Peyer's patch (tissue), 4 donors: ENCODE data around the gene ACACA. TPM values are rescaled to one million over a fixed set of nuclear protein-coding genes. Genes with fewer than 3 reads are reported as not detected.

Source experiments
- DNase-seq, 3 donors: peaks; one replicate each; pipeline ENCODE4 v3.0.0-alpha.2; 2017 to 2019
- H3K27ac ChIP-seq, 4 donors: fragments of 200-600 bp; sonication (generic); one replicate each; pipeline ENCODE4 v1.5.1; 2016 to 2019
- H3K27me3 ChIP-seq, 2 donors: fragments of 200-600 bp; sonication (generic); one replicate each; pipeline ENCODE4 v1.5.1; 2019
- H3K36me3 ChIP-seq, 3 donors: fragments of 200-600 bp; sonication (generic); one replicate each; pipeline ENCODE4 v1.5.1; 2016 to 2019
- H3K4me1 ChIP-seq, 4 donors: fragments of 200-600 bp; sonication (generic); one replicate each; pipeline ENCODE4 v1.5.1; 2016 to 2019
- H3K4me3 ChIP-seq, 4 donors: fragments of 200-600 bp; sonication (generic); 1 replicate in 3 of 4; 2 replicates in 1 of 4; pipeline ENCODE4 v1.5.1; 2016 to 2019; ENCODE audit warnings: mild to moderate bottlenecking in 1 of 4
- H3K9me3 ChIP-seq, 4 donors: fragments of 200-600 bp; sonication (generic); one replicate each; pipeline ENCODE4 v1.5.1; 2016 to 2019; ENCODE audit warnings: mild to moderate bottlenecking in 1 of 4
- POLR2A ChIP-seq, 2 donors: fragments of 450-650 bp; IDR thresholded peaks; one replicate each; pipeline ENCODE4 v1.5.1; 2017; ENCODE audit warnings: antibody characterized with exemption in 2 of 2, mild to moderate bottlenecking in 2 of 2, moderate library complexity in 2 of 2
- total RNA-seq, 4 donors: library from RNA; depleted of rRNA; stranded (reverse); fragments of >200 nt; gene quantifications; one replicate each; pipeline ENCODE4 v1.1.0, GENCODE V29; 2016
- TF ChIP-seq, protein P1 (sequence below), 6 experiments: fragments of 450-650 bp in 4 of 6; fragments of 200-600 bp in 2 of 6; sonication (generic) in 1 of 6; IDR thresholded peaks; one replicate each; pipeline ENCODE4 v1.5.1; 2017 to 2019; ENCODE audit warnings: antibody characterized with exemption in 6 of 6, mild to moderate bottlenecking in 3 of 6, moderate library complexity in 1 of 6

The ACACA gene
- total RNA-seq, 4 donors from 2014 or later, result 31.7 to 71.7 (median 43.0) TPM

DNA sequence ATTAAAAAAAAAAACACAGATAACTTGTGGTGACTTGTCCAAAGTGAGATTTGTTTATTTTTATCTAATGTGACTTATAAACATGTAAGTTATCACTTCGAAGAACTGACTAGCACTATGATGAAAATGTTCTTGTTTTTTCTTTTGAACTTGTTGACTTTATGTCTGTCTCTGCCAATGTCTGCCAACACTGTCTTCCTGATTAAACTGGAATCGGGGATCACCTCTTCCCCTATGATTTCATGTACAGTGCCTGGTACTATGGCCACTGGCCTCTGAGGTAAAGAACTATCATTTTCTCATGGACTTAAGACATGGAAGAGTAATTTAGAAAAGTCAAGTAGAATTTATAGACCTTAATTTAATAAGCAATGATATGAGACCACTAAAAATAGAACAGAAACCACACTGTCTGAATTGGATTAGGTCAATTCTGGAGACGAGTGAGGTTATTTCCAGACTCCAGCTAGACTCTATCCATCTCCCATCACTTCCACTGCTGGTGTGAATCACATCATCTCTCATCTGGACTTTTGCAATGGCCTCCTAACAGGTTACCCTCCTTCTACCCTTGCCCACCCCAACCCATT, 22.0 kb downstream of the ACACA start:
- Histone ChIP-seq H3K27me3 (no peaks in the 10 kb centered on the region), H3K36me3 (no peaks in the 10 kb centered on the region), H3K9me3 (no peaks in the 10 kb centered on the region), H3K4me3 (no peak overlapping the region), H3K4me1 (peaks cover 0 to 53% (median 0%) of the 10 kb centered on the region in 4 donors), H3K27ac (peak overlapping the region in 3 of 4 donors; percentile 21 to 75 (median 66))
- no peak for DNase-seq
- TF ChIP-seq, protein P1, sequence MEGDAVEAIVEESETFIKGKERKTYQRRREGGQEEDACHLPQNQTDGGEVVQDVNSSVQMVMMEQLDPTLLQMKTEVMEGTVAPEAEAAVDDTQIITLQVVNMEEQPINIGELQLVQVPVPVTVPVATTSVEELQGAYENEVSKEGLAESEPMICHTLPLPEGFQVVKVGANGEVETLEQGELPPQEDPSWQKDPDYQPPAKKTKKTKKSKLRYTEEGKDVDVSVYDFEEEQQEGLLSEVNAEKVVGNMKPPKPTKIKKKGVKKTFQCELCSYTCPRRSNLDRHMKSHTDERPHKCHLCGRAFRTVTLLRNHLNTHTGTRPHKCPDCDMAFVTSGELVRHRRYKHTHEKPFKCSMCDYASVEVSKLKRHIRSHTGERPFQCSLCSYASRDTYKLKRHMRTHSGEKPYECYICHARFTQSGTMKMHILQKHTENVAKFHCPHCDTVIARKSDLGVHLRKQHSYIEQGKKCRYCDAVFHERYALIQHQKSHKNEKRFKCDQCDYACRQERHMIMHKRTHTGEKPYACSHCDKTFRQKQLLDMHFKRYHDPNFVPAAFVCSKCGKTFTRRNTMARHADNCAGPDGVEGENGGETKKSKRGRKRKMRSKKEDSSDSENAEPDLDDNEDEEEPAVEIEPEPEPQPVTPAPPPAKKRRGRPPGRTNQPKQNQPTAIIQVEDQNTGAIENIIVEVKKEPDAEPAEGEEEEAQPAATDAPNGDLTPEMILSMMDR (IDR thresholded peaks at IDR 0.05), result no peak
- TF ChIP-seq POLR2A (IDR thresholded peaks at IDR 0.05), result no peak

DNA sequence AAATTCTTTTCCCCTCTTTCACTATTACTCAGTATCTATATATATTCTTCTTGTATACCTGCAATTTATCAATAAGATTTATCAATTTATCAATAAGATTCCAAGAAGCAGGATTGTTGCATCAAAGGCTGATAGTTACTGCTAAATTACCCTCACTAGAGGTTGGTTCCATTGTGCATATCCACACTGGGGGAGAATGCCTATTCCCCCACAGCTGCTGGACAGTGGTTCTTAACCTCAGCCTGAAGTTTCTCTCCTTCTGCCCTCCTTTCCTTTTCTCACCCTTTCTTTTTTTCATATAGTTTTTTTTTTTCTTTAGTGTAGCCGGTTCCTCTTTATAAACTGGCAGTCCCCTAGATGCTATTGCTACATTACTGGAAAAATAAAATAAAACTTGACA, 24.6 kb downstream of the ACACA start:
- no peak overlapping the region for H3K4me3 ChIP-seq

GRCh38 chr17:37375706-37376105, 30.9 kb downstream of the ACACA start, which contains the start of gene C17orf78:
Gene C17orf78 (plus strand): TSS chr17:37375985. CDS start chr17:37376093, 108 bp downstream.
- TF ChIP-seq, protein P1 (IDR thresholded peaks at IDR 0.05), result no peak
- TF ChIP-seq POLR2A (IDR thresholded peaks at IDR 0.05), result no peak
- Histone ChIP-seq H3K4me1 (peaks cover 0 to 11% (median 0%) of the 10 kb centered on the region in 4 donors), H3K36me3 (no peaks in the 10 kb centered on the region), H3K27me3 (no peaks in the 10 kb centered on the region), H3K27ac (peak within 1 kb of the TSS in 2 of 4 donors; percentile 7 to 40), H3K4me3 (peak within 1 kb of the TSS in 2 of 4 donors; percentile 28 to 48), H3K9me3 (no peaks in the 10 kb centered on the region)
- no peak for DNase-seq

More for the DNA sequence above, 24.6 kb downstream of the ACACA start:
- TF ChIP-seq, protein P1 (IDR thresholded peaks at IDR 0.05), result no peak
- no peak for TF ChIP-seq POLR2A (IDR thresholded peaks at IDR 0.05)
- H3K27me3 ChIP-seq, result no peaks in the 10 kb centered on the region
- no peaks in the 10 kb centered on the region for H3K9me3 ChIP-seq
- DNase-seq, result no peak
- peaks cover 0 to 41% (median 0%) of the 10 kb centered on the region in 4 donors for H3K4me1 ChIP-seq
- no peaks in the 10 kb centered on the region for H3K36me3 ChIP-seq
- H3K27ac ChIP-seq, result no peak overlapping the region

GRCh38 chr17:37373530-37374159, 33.0 kb downstream of the ACACA start:
- Histone ChIP-seq H3K27ac (no peak overlapping the region), H3K4me1 (peaks cover 0 to 11% (median 0%) of the 10 kb centered on the region in 4 donors), H3K9me3 (no peaks in the 10 kb centered on the region), H3K36me3 (no peaks in the 10 kb centered on the region), H3K27me3 (no peaks in the 10 kb centered on the region), H3K4me3 (no peak overlapping the region)
- peak; percentile 41 to 86 (median 54) for DNase-seq
- peak in 1 of 2 donors; percentile 13 for TF ChIP-seq POLR2A (IDR thresholded peaks at IDR 0.05)
- TF ChIP-seq, protein P1 (IDR thresholded peaks at IDR 0.05), result peak; percentile 71 to 100 (median 96)

DNA sequence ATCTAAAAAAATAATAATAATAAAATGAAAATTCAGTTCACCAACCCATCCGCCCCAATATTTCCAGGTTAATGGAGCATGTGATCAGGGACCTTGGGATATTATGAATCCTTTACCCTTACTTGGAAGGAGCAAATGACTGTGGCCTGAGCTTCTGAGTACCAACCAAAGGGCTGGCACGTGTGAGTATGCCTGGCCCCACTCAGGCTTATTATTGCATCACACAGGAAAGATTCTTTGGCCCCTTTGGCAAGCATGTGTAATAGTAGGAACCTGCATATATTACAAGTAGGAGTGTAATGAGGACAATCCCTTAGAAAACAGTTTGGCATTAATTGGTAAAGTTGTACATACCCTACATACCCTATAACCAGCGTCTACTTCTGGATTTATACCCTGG, 38.1 kb downstream of the ACACA start:
- Histone ChIP-seq H3K9me3 (no peaks in the 10 kb centered on the region), H3K27me3 (no peaks in the 10 kb centered on the region), H3K27ac (no peak overlapping the region), H3K36me3 (no peaks in the 10 kb centered on the region), H3K4me3 (no peak overlapping the region), H3K4me1 (no peaks in the 10 kb centered on the region)
- TF ChIP-seq POLR2A (IDR thresholded peaks at IDR 0.05), result no peak
- TF ChIP-seq, protein P1 (IDR thresholded peaks at IDR 0.05), result no peak
- no peak for DNase-seq
